BLaER1 (cell line): ENCODE results near the gene TRIM32.

Source experiments
- H3K27ac ChIP-seq: shearing (Covaris generic); formaldehyde crosslinking; 2 replicates; pipeline ENCODE4 v1.8.1; 2022
- H3K27me3 ChIP-seq: shearing (Covaris generic); formaldehyde crosslinking; 2 replicates; pipeline ENCODE4 v1.8.1; 2022
- H3K36me3 ChIP-seq: shearing (Covaris generic); formaldehyde crosslinking; 2 replicates; pipeline ENCODE4 v1.8.1; 2022
- H3K4me1 ChIP-seq: shearing (Covaris generic); formaldehyde crosslinking; 2 replicates; pipeline ENCODE4 v1.8.1; 2022
- H3K4me2 ChIP-seq: shearing (Covaris generic); formaldehyde crosslinking; 2 replicates; pipeline ENCODE4 v1.8.1; 2022
- H3K4me3 ChIP-seq: shearing (Covaris generic); formaldehyde crosslinking; 2 replicates; pipeline ENCODE4 v1.8.1; 2022
- H3K9ac ChIP-seq: shearing (Covaris generic); formaldehyde crosslinking; 2 replicates; pipeline ENCODE4 v1.8.1; 2022
- H3K9me3 ChIP-seq: shearing (Covaris generic); formaldehyde crosslinking; 2 replicates; pipeline ENCODE4 v1.8.1; 2022
- H4K20me1 ChIP-seq: shearing (Covaris generic); formaldehyde crosslinking; 2 replicates; pipeline ENCODE4 v1.8.1; 2022
- Cebpa-rat ChIP-seq: shearing (Covaris generic); IDR thresholded peaks from 2 replicates; pipeline ENCODE4 v1.8.1; 2022

The TRIM32 gene

GRCh38 chr9:116654059-116654355, 33.1 kb upstream of the TRIM32 start:
- Histone ChIP-seq H3K9ac (no peak overlapping the region), H3K9me3 (no peaks in the 10 kb centered on the region), H4K20me1 (no peaks in the 10 kb centered on the region)

GRCh38 chr9:116656501-116656971, 30.6 kb upstream of the TRIM32 start:
- no peaks in the 10 kb centered on the region for H3K9me3 ChIP-seq
- no peak overlapping the region for H3K9ac ChIP-seq
- no peaks in the 10 kb centered on the region for H4K20me1 ChIP-seq
- no peaks in the 10 kb centered on the region for H3K36me3 ChIP-seq
- no peak overlapping the region for H3K27ac ChIP-seq
- TF ChIP-seq Cebpa-rat: no peak
- no peak overlapping the region for H3K4me3 ChIP-seq
- no peaks in the 10 kb centered on the region for H3K27me3 ChIP-seq
- H3K4me1 ChIP-seq: no peaks in the 10 kb centered on the region
- no peak overlapping the region for H3K4me2 ChIP-seq

More at GRCh38 chr9:116654059-116654355, 33.1 kb upstream of the TRIM32 start:
- no peak overlapping the region for H3K4me3 ChIP-seq
- H3K36me3 ChIP-seq: no peaks in the 10 kb centered on the region
- no peaks in the 10 kb centered on the region for H3K27me3 ChIP-seq
- H3K4me1 ChIP-seq: no peaks in the 10 kb centered on the region
- no peak overlapping the region for H3K4me2 ChIP-seq
- no peak for TF ChIP-seq Cebpa-rat
- no peak overlapping the region for H3K27ac ChIP-seq

- no peaks in the 10 kb centered on the region for H3K4me1 ChIP-seq
- H3K27ac ChIP-seq: no peak overlapping the region
- H3K27me3 ChIP-seq: no peaks in the 10 kb centered on the region
- TF ChIP-seq Cebpa-rat: no peak
- no peak overlapping the region for H3K4me3 ChIP-seq
- no peak overlapping the region for H3K4me2 ChIP-seq
- H3K36me3 ChIP-seq: no peaks in the 10 kb centered on the region
- no peak overlapping the region for H3K9ac ChIP-seq
- no peaks in the 10 kb centered on the region for H4K20me1 ChIP-seq
- H3K9me3 ChIP-seq: no peaks in the 10 kb centered on the region
These were observed 30.1 kb upstream of the TRIM32 start for GRCh38 chr9:116656977-116657376.

GRCh38 chr9:116658265-116658664, 28.8 kb upstream of the TRIM32 start:
- Histone ChIP-seq H3K9me3 (no peaks in the 10 kb centered on the region), H3K9ac (no peak overlapping the region), H3K27me3 (no peaks in the 10 kb centered on the region), H3K4me3 (no peak overlapping the region), H4K20me1 (no peaks in the 10 kb centered on the region), H3K4me1 (no peaks in the 10 kb centered on the region), H3K27ac (no peak overlapping the region), H3K36me3 (no peaks in the 10 kb centered on the region), H3K4me2 (no peak overlapping the region)
- no peak for TF ChIP-seq Cebpa-rat

- no peaks in the 10 kb centered on the region for H3K36me3 ChIP-seq
- no peaks in the 10 kb centered on the region for H3K9me3 ChIP-seq
- no peaks in the 10 kb centered on the region for H3K27me3 ChIP-seq
- H3K4me1 ChIP-seq: no peaks in the 10 kb centered on the region
- no peak overlapping the region for H3K27ac ChIP-seq
- no peak for TF ChIP-seq Cebpa-rat
- no peak overlapping the region for H3K4me3 ChIP-seq
- no peaks in the 10 kb centered on the region for H4K20me1 ChIP-seq
- no peak overlapping the region for H3K9ac ChIP-seq
- no peak overlapping the region for H3K4me2 ChIP-seq
These were observed 25.8 kb upstream of the TRIM32 start for GRCh38 chr9:116661037-116661954.

GRCh38 chr9:116662646-116663310, 24.3 kb upstream of the TRIM32 start:
- Histone ChIP-seq H4K20me1 (no peaks in the 10 kb centered on the region), H3K27ac (no peak overlapping the region)

GRCh38 chr9:116663581-116663980, 23.5 kb upstream of the TRIM32 start:
- no peaks in the 10 kb centered on the region for H3K9me3 ChIP-seq
- H3K9ac ChIP-seq: no peak overlapping the region
- H3K4me2 ChIP-seq: no peak overlapping the region
- no peaks in the 10 kb centered on the region for H3K36me3 ChIP-seq
- no peaks in the 10 kb centered on the region for H3K4me1 ChIP-seq
- no peaks in the 10 kb centered on the region for H4K20me1 ChIP-seq
- no peak overlapping the region for H3K4me3 ChIP-seq
- H3K27ac ChIP-seq: no peak overlapping the region
- no peaks in the 10 kb centered on the region for H3K27me3 ChIP-seq
- TF ChIP-seq Cebpa-rat: no peak

More at GRCh38 chr9:116662646-116663310, 24.3 kb upstream of the TRIM32 start:
- Histone ChIP-seq H3K9me3 (no peaks in the 10 kb centered on the region), H3K4me3 (no peak overlapping the region), H3K27me3 (no peaks in the 10 kb centered on the region), H3K4me1 (no peaks in the 10 kb centered on the region), H3K36me3 (no peaks in the 10 kb centered on the region), H3K4me2 (no peak overlapping the region), H3K9ac (no peak overlapping the region)
- TF ChIP-seq Cebpa-rat: no peak

GRCh38 chr9:116668970-116669695, 18.0 kb upstream of the TRIM32 start:
- H3K9me3 ChIP-seq: peaks cover 30% of the 10 kb centered on the region
- H3K36me3 ChIP-seq: no peaks in the 10 kb centered on the region
- H3K4me3 ChIP-seq: no peak overlapping the region
- H3K9ac ChIP-seq: no peak overlapping the region
- H3K4me2 ChIP-seq: no peak overlapping the region
- no peaks in the 10 kb centered on the region for H4K20me1 ChIP-seq
- no peaks in the 10 kb centered on the region for H3K4me1 ChIP-seq
- no peak overlapping the region for H3K27ac ChIP-seq
- H3K27me3 ChIP-seq: no peaks in the 10 kb centered on the region
- TF ChIP-seq Cebpa-rat: no peak

GRCh38 chr9:116671605-116672004, 15.5 kb upstream of the TRIM32 start:
- no peak overlapping the region for H3K27ac ChIP-seq
- no peaks in the 10 kb centered on the region for H4K20me1 ChIP-seq
- peaks cover 46% of the 10 kb centered on the region for H3K9me3 ChIP-seq
- no peaks in the 10 kb centered on the region for H3K27me3 ChIP-seq
- no peaks in the 10 kb centered on the region for H3K4me1 ChIP-seq
- no peak overlapping the region for H3K4me2 ChIP-seq
- H3K4me3 ChIP-seq: no peak overlapping the region
- H3K36me3 ChIP-seq: no peaks in the 10 kb centered on the region
- no peak for TF ChIP-seq Cebpa-rat
- H3K9ac ChIP-seq: no peak overlapping the region

- Histone ChIP-seq H3K4me3 (no peak overlapping the region), H3K4me2 (no peak overlapping the region), H3K36me3 (no peaks in the 10 kb centered on the region), H3K27me3 (no peaks in the 10 kb centered on the region), H3K27ac (no peak overlapping the region), H3K9ac (no peak overlapping the region), H3K9me3 (peaks cover 46% of the 10 kb centered on the region), H3K4me1 (no peaks in the 10 kb centered on the region), H4K20me1 (no peaks in the 10 kb centered on the region)
- no peak for TF ChIP-seq Cebpa-rat
These were observed 13.7 kb upstream of the TRIM32 start for GRCh38 chr9:116673375-116673774.
